Measurements from ENCODE around the gene ESYT3.
"Not testable (repeated sequence)": the region's sequence is repeated elsewhere in the genome, so short reads cannot be mapped to it uniquely, and the experiment has no call there.

Gene ESYT3

DNA sequence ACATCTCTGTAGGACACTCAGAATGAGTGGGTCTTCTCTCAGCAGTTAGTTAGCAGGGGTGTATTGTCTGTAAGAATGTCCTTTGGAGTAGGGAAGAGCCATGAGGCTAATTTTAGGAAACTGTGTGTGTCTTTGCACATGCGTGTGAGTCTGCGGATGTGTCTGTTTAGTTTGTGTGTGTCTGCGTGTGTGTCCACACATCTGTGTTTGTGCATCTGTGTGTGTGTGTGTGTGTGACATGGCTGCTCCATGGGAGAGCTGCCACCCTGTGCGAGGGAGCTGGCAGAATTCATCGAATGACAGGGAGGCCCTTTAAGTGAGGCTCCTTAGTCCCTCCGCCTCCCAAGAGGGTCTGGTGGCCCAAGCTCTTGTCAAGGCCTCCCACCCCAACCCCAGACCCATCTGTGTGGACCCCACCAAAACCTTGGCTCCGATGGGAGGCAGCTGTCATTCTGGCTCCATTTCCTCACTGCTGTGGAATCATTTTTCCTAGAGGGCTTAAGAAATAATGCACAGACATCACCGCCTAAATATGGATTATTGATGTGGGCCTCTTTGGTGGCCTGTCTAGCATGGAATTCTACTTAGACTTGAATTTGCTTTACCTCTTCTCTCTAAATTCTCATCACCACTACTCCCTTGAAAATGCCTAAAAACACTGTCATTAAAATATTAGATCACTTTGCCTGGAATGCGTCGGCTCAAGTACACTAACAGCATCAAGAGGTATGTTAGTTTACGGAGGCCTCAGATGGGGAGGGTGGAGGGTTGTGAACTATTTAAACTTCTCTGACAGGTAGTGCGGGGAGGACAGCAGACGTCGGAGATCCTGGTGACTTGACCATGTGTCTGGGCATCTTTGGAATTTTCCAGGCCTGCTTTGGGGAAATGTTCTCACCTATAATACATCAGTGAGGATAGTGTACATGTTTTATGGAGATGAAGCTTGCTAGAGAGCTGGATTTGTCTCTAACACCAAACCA, 9.4 kb downstream of the ESYT3 start:
- DNase-seq: no peak

DNA sequence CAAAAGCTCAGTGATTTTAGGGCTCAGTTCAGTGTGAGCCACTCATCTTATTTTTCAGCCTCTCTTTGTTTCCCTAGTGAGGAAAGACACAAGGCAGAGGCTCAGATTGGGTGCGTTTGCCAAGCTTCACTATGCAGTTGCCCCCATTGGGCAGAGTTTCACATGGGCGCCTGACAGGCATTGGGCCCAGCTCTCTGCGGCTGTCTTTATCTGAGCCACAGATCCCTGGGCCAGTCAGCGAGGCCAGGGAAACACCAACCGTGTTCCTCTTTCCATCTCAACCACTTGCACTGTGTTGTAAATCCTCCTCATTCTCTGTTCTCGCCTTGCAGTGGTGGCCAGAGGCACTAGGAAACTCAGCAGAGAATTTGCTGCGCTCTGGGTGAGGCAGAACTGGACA, 10.8 kb downstream of the ESYT3 start:
- no peak for DNase-seq

GRCh38 chr3:138445654-138446053, 11.2 kb downstream of the ESYT3 start:
- no peak for DNase-seq

- DNase-seq: no peak
Observed at GRCh38 chr3:138448631-138449030, 14.2 kb downstream of the ESYT3 start.

GRCh38 chr3:138449490-138449889, 15.1 kb downstream of the ESYT3 start:
- DNase-seq: no peak

GRCh38 chr3:138450181-138450580, 15.8 kb downstream of the ESYT3 start:
- no peak for DNase-seq

- DNase-seq: no peak
Observed at GRCh38 chr3:138450704-138451424, 16.4 kb downstream of the ESYT3 start.

DNA sequence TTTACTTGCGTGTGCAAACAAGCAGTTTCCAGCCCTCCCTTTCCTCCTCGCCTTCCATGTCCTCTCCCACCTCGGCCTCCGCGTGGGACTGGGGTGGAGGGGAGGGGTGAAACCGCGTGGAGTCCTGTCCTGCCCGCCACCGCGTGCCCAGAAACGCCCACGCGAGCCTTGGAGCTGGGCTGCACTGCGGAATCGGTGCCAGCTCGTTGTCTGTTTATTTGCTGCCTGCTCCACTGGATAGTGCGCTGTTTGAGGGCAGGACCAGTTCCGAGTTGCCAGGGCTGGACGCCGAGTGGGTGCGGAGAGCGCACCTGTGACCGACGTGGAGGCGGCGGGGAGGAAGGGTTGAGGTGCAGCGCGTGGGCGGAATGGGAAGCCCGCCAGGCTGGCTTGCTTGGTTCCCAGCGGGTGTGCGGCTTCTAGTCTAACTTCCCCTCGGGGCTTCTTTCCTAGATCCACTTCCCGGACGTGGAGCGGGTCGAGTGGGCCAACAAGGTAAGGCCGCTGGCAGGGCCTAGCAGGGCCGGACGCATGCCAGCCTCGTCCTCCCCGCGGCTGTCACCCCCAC, 17.3 kb downstream of the ESYT3 start:
- DNase-seq: no peak

DNA sequence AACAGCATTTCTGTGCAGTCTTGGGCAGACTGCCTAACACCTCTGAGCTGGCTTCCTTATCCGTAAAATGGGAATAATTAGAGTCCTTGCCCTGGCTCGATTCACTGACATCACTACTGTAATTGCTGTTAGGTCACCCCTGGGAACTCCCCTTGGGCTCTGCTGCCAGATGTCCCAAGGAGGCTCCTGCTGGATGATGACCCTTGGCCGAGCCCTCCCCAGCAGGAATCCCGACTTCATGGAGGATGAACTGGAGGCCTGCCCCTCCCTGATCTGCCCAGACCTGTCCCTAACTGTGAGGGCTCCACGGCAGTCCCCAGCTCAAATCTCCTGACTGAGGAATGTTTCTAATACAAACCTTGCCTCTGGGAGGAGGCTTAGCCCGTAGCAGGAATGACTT, 18.0 kb downstream of the ESYT3 start:
- DNase-seq: no peak

DNA sequence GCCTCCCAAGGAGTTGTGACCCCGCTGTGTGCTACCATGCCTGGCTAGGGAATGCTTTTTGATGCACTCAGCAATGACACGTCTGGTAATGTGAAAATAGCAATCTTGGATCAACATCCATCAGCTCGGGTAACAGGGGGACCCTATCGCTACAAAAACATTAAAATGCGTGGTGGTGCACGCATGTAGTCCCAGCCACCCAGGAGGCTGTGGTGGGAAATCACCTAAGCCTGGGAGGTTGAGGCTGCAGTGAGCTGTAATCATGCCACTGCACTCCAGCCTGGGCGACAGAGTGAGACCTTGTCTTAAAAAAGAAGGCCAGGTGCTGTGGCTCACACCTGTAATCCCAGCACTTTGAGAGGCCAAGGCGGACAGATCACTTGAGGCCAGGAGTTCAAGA, 19.5 kb downstream of the ESYT3 start:
- DNase-seq: not testable (repeated sequence)

DNA sequence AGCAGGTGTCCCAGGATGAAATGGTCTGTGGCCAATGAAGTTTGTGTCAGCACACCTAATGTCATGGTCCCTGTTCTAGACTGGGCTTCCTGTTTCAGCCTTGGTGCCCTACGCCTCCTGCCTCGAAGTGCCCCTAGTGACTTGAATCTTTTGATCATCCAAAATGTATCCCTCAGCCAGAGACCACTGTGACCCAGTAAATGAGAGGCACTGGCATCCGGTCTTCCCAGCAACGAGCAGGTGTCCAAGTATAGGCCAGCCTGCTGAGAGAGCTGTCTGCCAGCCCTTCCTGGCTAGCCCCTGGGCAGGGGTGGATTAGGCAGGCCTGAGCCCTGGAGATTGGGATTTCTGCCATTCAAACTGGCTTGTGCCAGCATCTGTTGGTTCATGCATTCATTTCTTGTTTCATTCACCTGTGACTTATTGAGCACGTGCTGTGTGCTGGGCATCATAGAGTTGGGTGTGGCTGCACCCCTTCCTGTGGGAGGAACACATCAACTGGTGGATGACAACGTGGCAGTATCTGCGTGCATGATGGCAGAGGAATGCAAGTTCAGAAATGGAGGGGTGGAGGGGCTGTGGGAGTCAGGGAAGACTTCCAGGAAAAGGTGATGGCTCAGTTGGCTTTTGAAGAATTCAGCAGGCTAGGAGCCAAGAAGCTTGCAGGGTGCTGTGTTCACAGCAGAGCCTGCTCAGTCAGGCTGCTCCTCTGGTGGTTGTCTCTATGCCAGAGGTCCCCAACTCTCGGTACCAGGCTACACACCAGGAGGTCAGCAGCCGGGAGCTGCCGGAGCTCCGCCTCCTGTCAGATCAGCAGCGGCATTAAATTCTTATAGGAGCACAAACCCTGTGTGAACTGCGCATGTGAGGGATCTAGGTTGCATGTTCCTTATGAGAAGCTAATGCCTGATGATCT, 21.6 kb downstream of the ESYT3 start:
- no peak for DNase-seq

DNA sequence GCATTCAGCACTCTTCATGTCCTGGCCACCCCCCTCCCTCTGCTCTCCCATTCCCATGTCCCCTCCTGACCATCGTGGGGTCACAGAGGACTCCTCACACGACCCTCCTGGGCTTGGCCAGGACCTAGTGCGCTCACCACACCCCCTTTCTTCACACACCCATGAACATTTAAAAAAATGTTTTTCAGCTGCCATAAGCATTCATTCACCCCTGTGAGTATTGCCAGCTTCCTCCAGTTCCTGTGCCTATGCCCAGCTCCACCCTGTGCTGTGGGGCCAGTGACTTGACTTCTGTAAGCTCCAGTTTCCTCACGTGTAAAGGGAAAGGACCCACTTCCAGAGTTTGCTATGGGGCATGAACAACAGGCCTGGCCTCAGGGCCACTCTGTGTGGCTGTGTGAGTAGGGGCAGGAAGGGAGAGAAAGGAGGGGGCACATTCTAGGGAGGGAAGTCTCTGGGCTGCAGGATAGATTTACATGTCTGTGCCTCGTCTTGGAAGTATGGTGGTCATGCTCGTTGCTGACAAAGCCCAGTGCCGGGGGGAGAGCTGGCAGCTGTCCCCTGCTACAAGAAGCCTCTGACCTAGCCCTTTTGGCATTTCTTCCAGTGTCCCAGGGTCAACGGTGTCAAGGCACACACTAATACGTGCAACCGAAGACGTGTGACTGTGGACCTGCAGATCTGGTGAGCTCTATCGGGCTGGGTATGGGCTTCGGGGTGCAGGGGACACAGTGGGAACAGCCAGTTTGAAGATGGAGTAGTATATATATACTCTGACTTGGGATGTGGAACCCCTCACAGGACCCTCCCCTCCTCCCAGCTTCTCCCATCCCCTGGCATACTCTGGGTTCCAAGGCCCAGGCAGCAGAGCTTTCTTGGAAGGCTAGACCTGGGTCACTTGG, 22.8 kb downstream of the ESYT3 start:
- DNase-seq: no peak

- DNase-seq: no peak
Observed at GRCh38 chr3:138457863-138458735, 23.7 kb downstream of the ESYT3 start.

GRCh38 chr3:138458774-138459499, 24.5 kb downstream of the ESYT3 start:
- no peak for DNase-seq

- no peak for DNase-seq
Observed at GRCh38 chr3:138459619-138460535, 25.5 kb downstream of the ESYT3 start.

DNA sequence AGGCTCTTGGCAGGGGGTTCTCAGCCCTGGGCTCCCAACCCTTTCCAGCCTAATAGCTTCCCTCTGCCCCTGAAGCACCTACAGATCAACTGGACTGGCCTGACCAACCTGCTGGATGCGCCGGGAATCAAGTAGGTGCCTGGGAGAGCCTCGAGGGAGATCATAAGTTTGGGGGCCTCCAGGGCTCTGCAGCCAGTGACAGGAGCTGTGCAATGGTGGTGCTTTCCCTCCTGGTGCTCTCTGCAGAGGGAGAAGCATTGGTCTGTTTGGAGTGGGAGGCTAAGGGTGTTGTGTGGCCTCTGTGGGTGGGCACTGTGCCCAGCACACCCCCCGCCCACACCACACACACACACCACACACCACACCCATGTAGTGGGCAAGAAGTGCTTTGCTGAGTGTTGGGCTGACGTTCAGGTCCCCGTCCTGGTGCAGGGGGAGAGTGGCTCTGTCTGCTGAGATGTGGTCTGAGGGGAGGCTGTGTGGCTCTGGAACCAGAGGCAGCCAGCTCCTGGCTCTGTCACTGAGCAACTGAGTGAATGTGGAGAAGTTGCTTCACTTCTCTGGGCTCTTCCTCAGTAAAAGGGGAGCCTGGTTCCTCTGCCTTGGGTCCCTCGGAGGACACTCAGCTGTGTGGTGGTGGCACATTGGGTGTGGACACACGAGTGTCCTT, 26.3 kb downstream of the ESYT3 start:
- no peak for DNase-seq

GRCh38 chr3:138461246-138461645, 26.8 kb downstream of the ESYT3 start:
- DNase-seq: no peak

- DNase-seq: no peak
Observed at GRCh38 chr3:138461896-138462295, 27.5 kb downstream of the ESYT3 start.
